Head of caudate nucleus (tissue), 42 donors: Measurements from ENCODE around the gene LEF1.
A peak's percentile ranks its signal among the peaks of the same experiment; 100 is the strongest.

Source experiments
- DNase-seq, 42 donors: peaks; one replicate each; pipeline versions ENCODE4 v3.0.0 to v3.0.0-alpha.2; 2020 to 2021; ENCODE audit warnings: mixed read lengths in 7 of 42
- intact Hi-C: fragments of 100-400 bp; cut with DNase I; formaldehyde crosslinking; loops from one replicate; pipeline ENCODE4 v1.15.0; 2022

Gene LEF1

GRCh38 chr4:108168671-108169523 lies at the start of gene LEF1:
Gene LEF1 (minus strand): TSS chr4:108168932. CDS start chr4:108167767, 1,165 bp downstream.
- DNase-seq, result peak in 9 of 42 donors; percentile 12 to 46 (median 34)
- intact Hi-C loops, result no loop called here

DNA sequence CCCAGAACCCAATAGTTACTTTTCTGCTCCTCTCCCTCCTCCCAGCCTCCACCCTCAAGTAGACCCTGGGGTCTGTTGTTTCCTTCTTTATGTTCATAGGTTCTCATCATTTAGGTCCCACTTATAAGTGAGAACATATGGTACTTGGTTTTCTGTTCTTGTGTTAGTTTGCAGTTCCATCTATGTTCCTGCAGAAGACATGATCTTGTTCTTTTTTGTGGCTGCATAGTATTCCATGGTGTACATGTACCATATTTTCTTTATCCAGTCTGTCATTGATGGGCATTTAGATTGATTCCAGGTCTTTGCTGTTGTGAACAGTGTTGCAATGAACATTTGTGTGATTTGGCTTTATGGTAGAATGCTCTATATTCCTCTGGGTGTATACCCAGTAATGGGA lies 47.8 kb upstream of the LEF1 start:
- intact Hi-C loops, result no loop called here

DNA sequence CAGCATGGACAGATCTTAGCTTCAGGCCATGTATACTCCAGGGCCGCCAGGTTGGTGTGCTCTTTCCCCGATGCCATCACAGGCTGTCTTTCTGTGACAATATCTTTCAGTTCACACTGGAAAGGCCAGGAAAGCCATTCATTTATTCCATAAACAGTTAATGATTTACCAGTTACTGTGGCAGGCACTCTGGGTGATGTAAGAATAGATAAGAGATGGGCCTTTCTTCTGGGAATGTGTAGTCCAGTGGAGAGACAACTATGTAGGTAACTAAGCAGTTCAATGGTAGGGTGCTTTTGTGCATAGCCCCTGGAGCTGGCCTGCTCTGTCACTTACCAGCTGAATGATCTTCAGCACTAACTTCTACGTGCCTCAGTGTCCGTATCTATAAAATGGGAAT lies 46.3 kb upstream of the LEF1 start:
- intact Hi-C loops, result no loop called here
- no peak for DNase-seq

More for the DNA sequence above, 47.8 kb upstream of the LEF1 start:
- no peak for DNase-seq

- intact Hi-C loops, result no loop called here
These were observed 45.0 kb upstream of the LEF1 start for GRCh38 chr4:108213723-108214122.

DNA sequence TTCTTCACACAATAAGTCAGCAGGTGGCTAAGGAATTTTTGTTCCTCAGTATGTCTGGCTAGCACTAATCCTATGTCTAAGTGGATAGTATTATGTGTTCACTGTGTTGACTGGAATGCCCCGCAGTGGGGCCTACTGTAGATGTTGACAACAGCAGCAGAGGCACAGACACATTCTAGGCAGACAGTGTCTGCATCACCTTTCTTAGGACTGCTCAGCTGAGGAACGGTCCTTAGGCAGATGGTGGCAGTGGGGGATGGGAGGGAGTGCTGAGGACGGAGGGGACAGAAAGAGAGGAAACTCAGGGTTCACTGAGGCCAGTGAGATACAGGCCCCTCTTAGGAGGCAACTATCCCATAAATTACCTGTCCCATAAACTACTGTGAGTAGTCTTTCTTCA lies 44.6 kb upstream of the LEF1 start:
- no peak for DNase-seq
- intact Hi-C loops, result no loop called here

More at GRCh38 chr4:108213723-108214122, 45.0 kb upstream of the LEF1 start:
- no peak for DNase-seq

DNA sequence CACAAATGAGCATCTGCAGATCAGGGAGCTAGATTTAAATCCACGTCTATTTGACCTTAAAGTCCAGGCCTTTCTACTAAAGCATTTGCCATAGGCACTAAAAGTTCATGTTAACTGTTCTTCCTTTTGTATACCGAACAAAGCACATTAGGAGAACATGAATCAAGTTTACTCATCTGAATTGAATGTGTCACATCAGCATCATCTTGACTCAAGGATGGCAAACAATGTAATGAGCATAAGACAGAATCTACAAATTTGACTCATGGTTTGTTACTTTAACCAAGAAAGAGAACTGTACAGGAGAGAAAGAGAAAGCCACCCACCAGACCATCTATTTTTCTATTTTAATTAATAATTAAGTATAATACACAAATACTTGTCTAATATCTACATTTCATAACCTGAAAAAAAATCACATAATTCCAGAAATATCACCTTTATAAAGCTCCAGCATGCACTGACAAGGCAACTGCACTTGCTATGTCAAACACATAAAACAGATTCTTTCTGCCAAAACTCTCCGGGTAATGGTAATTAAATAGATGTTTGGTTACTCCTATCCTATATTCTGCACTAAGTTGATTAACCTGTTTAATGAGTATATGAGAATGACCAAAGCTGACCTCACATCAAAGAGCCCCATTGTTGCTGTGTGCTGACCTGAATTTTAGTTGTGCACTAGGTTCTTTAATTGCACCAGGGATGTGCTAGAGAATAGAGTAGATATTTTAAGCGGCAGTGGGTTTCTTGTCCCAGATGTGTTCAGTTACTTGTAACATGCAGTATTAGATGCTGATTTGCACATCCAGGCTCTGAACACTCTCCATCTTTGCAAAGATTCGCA lies 42.5 kb upstream of the LEF1 start:
- intact Hi-C loops, result no loop called here

GRCh38 chr4:108209489-108209888 lies 40.8 kb upstream of the LEF1 start:
- intact Hi-C loops, result no loop called here
- no peak for DNase-seq

More for the DNA sequence above, 42.5 kb upstream of the LEF1 start:
- DNase-seq, result no peak

DNA sequence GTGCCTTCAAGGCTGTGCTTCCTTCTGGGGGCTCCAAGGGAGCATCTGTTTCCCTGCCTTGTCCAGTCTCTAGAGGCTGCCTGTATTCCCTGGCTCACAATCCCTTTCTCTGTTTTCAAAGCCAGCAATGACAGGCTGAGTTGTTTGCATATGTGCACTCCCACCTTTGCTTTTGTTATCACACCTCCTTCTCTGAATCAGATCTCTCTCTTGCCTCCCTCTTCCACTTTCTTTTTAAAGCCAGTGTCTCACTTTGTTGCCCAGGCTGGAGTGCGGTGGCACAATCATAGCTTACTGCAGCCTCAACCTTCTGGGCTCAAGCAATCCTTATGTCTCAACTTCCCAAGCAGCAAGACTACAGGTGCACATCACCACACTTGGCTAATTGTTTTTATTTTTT lies 37.1 kb upstream of the LEF1 start:
- intact Hi-C loops, result no loop called here
- no peak for DNase-seq

- DNase-seq, result no peak
- intact Hi-C loops, result no loop called here
These were observed 35.8 kb upstream of the LEF1 start for GRCh38 chr4:108204518-108204917.

- intact Hi-C loops, result no loop called here
- no peak for DNase-seq
These were observed 34.6 kb upstream of the LEF1 start for GRCh38 chr4:108203377-108203776.

GRCh38 chr4:108201774-108202173 lies 33.0 kb upstream of the LEF1 start:
- DNase-seq, result no peak
- intact Hi-C loops, result no loop called here

DNA sequence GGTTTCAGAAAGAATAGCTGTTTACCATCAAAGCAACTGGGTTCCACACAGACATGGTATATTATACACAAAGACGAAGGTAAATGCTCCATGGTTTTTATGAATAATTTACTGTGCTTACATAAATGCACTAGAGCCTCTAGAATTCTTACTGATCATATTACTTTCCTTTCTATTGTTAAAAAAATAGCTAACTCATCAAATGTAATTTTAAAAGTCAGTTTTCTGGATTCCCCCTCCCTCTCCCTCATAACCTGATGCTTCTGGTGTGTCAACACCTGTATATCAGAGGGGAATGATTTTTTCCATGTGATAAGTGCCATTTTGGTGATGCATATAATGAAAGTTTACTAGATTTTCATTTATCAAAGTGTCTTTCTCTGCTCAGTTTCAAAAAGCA lies 31.1 kb upstream of the LEF1 start:
- intact Hi-C loops, result no loop called here
- no peak for DNase-seq

DNA sequence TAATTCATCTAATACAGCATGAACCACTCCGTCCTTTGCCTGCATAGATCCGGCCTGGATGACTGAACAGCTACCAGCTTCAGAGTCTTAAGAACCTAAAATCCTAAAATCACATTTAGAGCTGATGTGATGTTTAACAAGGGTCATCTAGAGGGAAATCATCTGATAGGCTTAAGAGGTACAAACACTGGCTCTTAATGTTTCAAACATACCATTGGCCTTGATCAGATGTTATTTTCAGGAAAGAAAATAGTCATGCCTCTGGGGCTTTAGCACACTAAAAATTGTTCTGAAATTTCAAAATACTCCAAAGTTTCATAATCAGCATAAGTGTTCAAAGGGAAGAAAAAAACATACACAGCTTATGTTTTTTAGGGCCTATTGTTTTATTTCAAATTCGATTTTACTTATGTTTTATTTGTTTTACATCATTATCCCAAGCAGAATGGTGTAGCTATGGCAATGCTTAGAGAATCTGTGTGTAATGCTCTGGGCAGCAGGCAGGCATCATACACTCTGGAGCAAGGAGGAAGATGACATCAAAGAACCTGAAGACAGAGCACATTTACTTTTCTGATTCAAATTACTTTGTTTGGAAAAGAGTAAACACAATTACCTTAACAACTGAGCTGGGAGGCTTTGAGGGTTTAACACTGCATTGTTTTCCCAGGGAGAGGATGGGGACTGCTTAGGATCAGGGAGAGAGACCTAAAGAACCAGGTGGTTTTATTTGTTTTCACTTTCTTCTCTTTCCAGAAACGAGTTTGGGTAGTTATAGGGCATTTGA lies 25.3 kb upstream of the LEF1 start:
- DNase-seq, result no peak
- intact Hi-C loops, result no loop called here

GRCh38 chr4:108192935-108193334 lies 24.2 kb upstream of the LEF1 start:
- DNase-seq, result no peak
- intact Hi-C loops, result no loop called here

DNA sequence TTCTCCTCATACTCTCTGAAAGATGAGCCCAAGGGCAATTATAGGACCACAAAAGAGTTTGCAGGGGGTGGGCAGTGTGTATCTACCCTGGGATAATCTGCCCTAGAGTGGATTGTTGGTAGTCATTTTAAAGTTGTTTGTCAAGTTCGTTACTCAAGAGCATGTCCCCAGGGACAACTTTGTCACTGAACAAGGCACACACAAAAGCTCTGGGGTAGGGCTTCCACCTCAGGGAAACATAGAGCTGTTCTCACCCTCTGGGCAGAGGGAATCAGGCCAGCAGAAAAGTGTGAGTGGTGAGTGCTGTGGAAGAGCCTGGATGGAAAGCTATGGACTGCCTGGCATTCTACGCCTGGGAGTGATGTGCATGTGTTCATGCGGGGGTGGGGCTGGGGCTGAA lies 23.3 kb upstream of the LEF1 start:
- DNase-seq, result no peak
- intact Hi-C loops, result no loop called here

- DNase-seq, result no peak
- intact Hi-C loops, result no loop called here
These were observed 22.7 kb upstream of the LEF1 start for GRCh38 chr4:108191269-108191914.

GRCh38 chr4:108188770-108189169 lies 20.0 kb upstream of the LEF1 start:
- DNase-seq, result no peak
- intact Hi-C loops, result no loop called here

DNA sequence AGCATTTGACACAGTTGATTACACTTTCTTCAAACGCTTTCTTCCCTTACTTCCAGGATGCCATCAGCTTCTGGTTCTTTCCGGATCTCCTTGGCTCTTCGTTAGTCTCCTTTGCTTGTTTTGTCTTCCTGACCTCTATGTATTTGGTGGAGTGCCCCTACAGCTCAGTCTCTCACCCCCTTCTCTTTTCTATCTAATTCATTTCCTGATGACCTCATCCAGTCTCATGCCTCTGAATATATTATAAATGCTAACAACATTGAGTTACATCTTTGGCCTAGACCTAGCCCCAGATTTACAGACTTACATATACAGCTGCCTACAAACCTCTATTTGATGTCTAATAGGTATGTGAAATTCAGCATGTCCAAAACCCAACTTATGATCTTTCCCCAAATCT lies 16.5 kb upstream of the LEF1 start:
- no peak for DNase-seq
- intact Hi-C loops, result no loop called here

GRCh38 chr4:108184453-108185049 lies 15.8 kb upstream of the LEF1 start:
- no peak for DNase-seq
- intact Hi-C loops, result no loop called here
